ENCODE data around the gene RTN4R.
A peak's percentile ranks its signal among the peaks of the same experiment; 100 is the strongest.

Gene RTN4R

DNA sequence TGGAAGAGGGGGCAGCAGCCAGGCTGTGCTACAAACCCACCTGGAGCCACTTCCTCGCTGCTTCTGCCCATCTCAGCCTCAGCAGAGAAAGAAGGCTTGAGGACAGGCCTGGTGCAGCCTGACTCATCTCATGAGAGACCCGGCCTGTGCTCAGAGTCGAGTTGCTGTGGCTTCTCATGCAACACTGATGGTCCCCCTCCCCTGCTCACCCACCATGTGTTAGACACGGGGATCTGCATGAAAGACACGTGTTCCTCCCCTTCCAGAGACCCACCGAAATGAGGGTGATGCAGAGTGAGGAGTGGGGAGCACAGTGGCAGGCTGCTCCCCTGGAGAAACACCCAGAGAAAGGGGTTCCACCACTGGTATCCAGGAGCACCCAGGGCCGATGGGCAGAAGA, 15.0 kb downstream of the RTN4R start:
- no peak for DNase-seq (ENCODE audit: insufficient read length, low spot score)
- no peak for TF ChIP-seq PAX5 (IDR thresholded peaks at IDR 0.05; ENCODE audit: insufficient read depth, low read length, severe bottlenecking)
- no peak for TF ChIP-seq POLR2A (IDR thresholded peaks at IDR 0.05; ENCODE audit: low read depth, low read length)
- TF ChIP-seq TAF1 (IDR thresholded peaks at IDR 0.05; ENCODE audit: low read depth, low read length): no peak
- no peak for TF ChIP-seq SPI1 (IDR thresholded peaks at IDR 0.05; ENCODE audit: low read depth, low read length)
- FAIRE-seq: peak; percentile 35

DNA sequence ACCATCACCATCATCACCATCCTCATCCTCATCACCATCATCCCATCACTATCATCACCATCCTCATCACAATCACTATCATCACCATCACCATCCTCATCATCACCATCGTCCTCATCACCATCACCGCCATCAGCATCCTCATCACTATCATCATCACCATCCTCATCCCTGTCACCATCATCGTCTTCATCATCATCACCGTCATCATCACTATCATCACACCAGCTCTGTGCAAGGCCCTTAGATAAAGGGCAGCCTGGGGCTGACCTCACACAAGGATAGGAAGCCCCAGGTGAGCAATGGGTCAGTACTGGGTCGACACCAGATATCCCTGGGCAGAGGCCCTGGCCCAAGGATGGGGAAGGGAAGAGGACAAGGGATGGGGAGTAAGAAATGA, 16.1 kb downstream of the RTN4R start:
- DNase-seq (ENCODE audit: insufficient read length, low spot score): no peak
- TF ChIP-seq SPI1 (IDR thresholded peaks at IDR 0.05; ENCODE audit: low read depth, low read length) (no peak), POLR2AphosphoS5 (IDR thresholded peaks at IDR 0.05; ENCODE audit: low read depth, low read length) (no peak), PAX5 (IDR thresholded peaks at IDR 0.05; ENCODE audit: insufficient read depth, low read length, severe bottlenecking) (no peak), POLR2A (IDR thresholded peaks at IDR 0.05; ENCODE audit: low read depth, low read length) (no peak), POU2F2 (IDR thresholded peaks at IDR 0.05; ENCODE audit: low read depth, low read length) (no peak), TAF1 (IDR thresholded peaks at IDR 0.05; ENCODE audit: low read depth, low read length) (no peak)
- peak; percentile 54 for FAIRE-seq

DNA sequence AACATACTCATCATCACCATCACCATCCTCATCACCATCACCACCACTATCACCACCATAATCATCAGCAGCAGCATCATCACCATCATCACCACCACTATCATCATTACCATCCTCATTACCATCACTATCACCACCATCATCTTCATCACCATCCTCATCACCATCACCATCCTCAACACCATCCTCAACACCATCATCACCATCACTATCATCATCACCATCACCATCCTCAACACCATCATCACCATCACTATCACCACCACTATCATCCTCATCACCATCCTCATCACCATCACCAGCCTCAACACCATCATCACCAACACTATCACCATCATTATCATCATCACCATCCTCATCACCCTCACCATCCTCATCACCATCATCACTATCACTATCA, 16.6 kb downstream of the RTN4R start:
- TF ChIP-seq POU2F2 (IDR thresholded peaks at IDR 0.05; ENCODE audit: low read depth, low read length) (no peak), POLR2A (IDR thresholded peaks at IDR 0.05; ENCODE audit: low read depth, low read length) (no peak), POLR2AphosphoS5 (IDR thresholded peaks at IDR 0.05; ENCODE audit: low read depth, low read length) (no peak), TAF1 (IDR thresholded peaks at IDR 0.05; ENCODE audit: low read depth, low read length) (no peak), SPI1 (IDR thresholded peaks at IDR 0.05; ENCODE audit: low read depth, low read length) (no peak), PAX5 (IDR thresholded peaks at IDR 0.05; ENCODE audit: insufficient read depth, low read length, severe bottlenecking) (no peak)
- FAIRE-seq (peak; percentile 20), DNase-seq (ENCODE audit: insufficient read length, low spot score) (no peak)

DNA sequence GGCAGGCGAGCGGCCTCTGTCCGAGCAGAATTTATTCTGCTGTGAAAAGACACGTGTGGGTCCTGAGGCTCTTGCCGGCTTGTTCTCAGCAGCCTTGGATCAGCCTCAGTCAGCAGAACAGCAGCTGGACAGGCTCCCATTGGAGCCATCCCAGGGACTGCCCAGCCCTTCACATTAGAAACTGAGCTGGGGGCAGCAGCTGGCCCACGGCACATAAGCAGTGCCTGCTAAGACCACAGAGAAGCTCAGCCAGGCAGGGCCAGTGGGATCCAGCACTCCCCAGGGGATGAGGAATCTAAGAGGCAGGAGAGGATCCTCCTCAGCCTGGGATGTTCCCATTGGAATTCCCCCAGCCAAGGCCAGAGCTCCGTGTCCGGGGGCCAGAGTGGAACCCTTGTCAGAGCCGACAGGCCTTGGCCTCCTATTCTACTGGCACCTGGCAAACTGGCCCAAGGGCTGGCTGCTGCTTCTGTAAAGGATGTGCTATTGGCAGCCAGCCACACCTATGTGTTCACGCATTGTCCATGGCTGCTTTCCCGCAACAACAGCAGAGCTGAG, 18.2 kb downstream of the RTN4R start:
- TF ChIP-seq PAX5 (IDR thresholded peaks at IDR 0.05; ENCODE audit: insufficient read depth, low read length, severe bottlenecking) (no peak), SPI1 (IDR thresholded peaks at IDR 0.05; ENCODE audit: low read depth, low read length) (no peak), POU2F2 (IDR thresholded peaks at IDR 0.05; ENCODE audit: low read depth, low read length) (no peak), TAF1 (IDR thresholded peaks at IDR 0.05; ENCODE audit: low read depth, low read length) (no peak), POLR2AphosphoS5 (IDR thresholded peaks at IDR 0.05; ENCODE audit: low read depth, low read length) (no peak), POLR2A (IDR thresholded peaks at IDR 0.05; ENCODE audit: low read depth, low read length) (no peak)
- DNase-seq (ENCODE audit: insufficient read length, low spot score): no peak
- FAIRE-seq: no peak

DNA sequence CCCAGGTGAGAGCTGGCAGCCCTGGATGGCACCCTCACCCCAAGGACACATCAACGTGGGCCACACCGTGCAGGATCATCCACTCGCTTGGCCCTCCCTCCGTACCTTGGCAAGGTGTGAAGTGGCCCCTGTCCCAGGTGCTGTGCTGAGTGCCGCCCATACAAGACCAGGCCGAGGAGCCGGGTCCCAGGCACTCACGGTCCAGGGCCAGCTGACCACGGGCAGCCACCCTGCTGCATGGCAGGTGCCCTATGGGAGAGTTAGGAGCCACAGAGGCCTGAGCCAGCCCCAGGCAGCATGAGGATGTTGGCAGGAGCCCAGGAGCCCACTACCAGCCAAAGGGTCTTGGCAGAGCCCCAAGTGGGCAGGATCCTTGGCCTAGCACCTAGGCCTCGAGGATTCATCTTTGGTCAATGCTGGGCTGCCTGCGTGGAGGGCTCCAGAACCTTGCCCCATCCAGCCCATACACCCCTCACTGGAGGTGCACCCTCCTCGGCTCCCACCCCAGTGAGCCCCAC, 19.6 kb downstream of the RTN4R start:
- DNase-seq (ENCODE audit: insufficient read length, low spot score): no peak
- TF ChIP-seq PAX5 (IDR thresholded peaks at IDR 0.05; ENCODE audit: insufficient read depth, low read length, severe bottlenecking) (no peak), POU2F2 (IDR thresholded peaks at IDR 0.05; ENCODE audit: low read depth, low read length) (no peak), SPI1 (IDR thresholded peaks at IDR 0.05; ENCODE audit: low read depth, low read length) (no peak), POLR2A (IDR thresholded peaks at IDR 0.05; ENCODE audit: low read depth, low read length) (no peak)
- FAIRE-seq: no peak

DNA sequence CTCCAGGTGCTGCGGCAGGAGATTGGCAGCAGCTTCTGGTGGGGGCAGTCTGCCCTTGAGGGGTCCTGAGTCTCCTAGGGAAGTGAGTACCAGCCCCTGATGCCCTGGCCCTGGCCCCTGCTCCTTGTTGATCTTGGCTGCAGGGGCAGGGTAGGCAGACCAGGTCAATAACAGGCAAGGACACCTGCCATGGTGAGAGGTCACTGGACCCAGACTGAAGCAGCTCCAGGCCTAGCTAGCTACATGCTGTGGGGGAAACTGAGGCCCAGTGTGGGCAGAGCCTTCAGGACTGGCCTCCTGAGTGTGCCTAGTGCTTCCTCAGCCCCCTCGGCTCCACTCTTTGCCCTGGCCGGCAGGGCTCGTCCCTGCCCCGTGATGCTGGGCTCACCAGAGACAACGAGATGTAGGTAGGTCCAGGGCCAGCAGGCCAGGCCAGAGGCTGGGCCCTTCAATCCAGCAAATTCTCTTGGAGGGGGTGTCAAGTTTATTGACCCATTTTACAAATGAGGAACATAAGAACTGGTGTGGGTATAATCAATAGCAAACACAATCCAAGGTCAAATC, 20.4 kb downstream of the RTN4R start:
- no peak for FAIRE-seq

DNA sequence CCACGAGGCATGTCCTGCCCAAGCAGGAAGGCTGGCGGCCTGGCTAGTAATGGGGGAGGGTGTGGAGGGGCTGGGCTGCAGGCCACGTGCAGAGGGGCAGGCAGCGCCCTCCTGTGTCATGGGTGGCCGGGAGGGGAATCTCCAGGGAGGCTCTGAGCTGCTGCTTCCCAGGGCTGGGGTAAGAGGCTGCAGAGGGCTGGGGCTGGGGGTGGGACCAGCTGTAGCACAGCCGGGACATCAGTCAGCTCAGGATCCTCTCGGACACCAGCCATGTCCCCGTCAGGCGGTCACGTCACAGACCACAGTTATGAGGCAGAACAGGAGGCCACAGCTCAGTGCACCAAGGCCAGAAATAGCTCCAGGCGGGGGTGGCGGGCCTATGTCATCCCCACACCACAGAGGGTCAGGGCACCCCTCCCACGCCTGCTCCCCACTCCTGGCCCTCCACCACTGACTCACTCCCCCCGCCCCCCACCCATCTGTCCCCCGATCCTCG, 21.1 kb downstream of the RTN4R start:
- TF ChIP-seq PAX5 (IDR thresholded peaks at IDR 0.05; ENCODE audit: insufficient read depth, low read length, severe bottlenecking) (peak; percentile 68), POU2F2 (IDR thresholded peaks at IDR 0.05; ENCODE audit: low read depth, low read length) (no peak)
- FAIRE-seq (peak; percentile 96), DNase-seq (ENCODE audit: insufficient read length, low spot score) (peak; percentile 76)

More for the DNA sequence above, 20.4 kb downstream of the RTN4R start:
- TF ChIP-seq POLR2AphosphoS5 (IDR thresholded peaks at IDR 0.05; ENCODE audit: low read depth, low read length) (no peak), POLR2A (IDR thresholded peaks at IDR 0.05; ENCODE audit: low read depth, low read length) (no peak), POU2F2 (IDR thresholded peaks at IDR 0.05; ENCODE audit: low read depth, low read length) (no peak), PAX5 (IDR thresholded peaks at IDR 0.05; ENCODE audit: insufficient read depth, low read length, severe bottlenecking) (no peak), TAF1 (IDR thresholded peaks at IDR 0.05; ENCODE audit: low read depth, low read length) (no peak), SPI1 (IDR thresholded peaks at IDR 0.05; ENCODE audit: low read depth, low read length) (no peak)
- no peak for DNase-seq (ENCODE audit: insufficient read length, low spot score)

DNA sequence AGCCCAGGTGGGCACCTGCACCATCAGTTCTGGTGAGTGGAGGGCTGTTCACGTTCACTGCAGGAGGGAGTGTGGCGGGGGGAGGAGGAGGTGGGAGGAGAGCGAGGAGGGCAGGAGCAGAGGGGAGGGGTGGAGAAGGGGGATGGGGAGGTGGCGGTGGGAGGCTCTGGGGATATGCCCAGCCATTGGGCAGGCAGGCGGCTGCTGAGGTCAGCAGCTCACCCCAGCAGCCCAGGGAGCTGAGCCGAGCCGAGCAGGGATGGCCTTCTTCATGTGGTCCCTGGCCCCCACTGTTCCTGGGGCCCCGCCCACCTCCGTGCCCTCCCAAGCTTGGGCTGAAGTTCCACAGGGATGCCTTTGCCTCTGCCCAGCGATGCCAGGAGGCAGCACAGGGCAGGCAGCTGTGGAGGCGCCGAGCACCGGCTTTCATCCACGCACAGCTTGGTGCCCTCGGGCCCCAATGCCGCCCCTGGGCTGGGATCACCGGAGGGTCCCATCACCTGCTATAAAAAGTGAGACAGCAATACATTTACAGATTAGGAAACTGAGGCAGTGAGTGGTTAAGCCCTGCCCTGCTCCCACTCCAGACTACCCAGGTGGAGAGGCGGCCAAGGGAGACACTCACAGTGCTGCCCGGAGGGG, 21.6 kb downstream of the RTN4R start:
- no peak for TF ChIP-seq SPI1 (IDR thresholded peaks at IDR 0.05; ENCODE audit: low read depth, low read length)
- no peak for TF ChIP-seq TAF1 (IDR thresholded peaks at IDR 0.05; ENCODE audit: low read depth, low read length)
- TF ChIP-seq POLR2A (IDR thresholded peaks at IDR 0.05; ENCODE audit: low read depth, low read length): no peak
- no peak for TF ChIP-seq PAX5 (IDR thresholded peaks at IDR 0.05; ENCODE audit: insufficient read depth, low read length, severe bottlenecking)
- TF ChIP-seq POU2F2 (IDR thresholded peaks at IDR 0.05; ENCODE audit: low read depth, low read length): no peak
- no peak for TF ChIP-seq POLR2AphosphoS5 (IDR thresholded peaks at IDR 0.05; ENCODE audit: low read depth, low read length)
- peak; percentile 9 for FAIRE-seq
- no peak for DNase-seq (ENCODE audit: insufficient read length, low spot score)

DNA sequence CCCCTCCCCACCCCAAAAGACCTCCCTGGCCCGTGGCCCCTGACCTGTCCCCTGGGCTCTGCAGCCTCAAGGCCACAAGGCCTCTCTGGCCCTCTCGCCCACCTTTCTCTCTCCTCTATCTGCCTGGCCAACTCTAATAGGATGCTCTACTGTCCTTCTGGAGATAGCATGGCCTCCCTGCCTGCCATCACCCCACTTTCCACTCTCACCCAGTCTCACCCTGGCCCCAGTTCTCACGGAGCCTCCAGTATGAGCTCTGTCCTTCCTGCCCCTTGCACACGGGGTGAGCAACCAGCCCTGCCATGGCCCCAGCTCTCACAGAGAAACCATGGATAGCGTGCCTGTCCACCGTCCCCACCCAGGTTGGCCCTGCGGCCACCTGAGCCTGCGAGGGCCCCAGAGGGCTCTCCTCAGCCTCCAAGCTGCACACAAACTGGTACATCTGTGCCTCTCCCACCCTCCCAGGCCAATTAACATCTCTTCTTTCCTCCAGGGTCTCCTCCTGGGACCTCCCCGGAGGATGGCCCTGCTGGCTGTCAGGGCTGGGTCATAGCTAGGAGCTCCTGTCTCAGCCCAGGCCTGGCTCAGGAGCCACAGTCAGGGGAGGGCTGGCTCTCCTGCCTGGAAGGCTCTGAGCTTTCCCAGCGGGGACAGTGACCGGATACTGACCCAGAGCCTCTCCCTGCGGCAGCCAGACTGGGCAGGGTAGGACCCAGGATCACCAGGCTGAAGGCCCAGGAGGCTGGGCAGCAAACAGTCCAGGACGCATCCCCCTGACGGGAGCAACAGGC, 22.3 kb downstream of the RTN4R start:
- FAIRE-seq (peak; percentile 50), DNase-seq (ENCODE audit: insufficient read length, low spot score) (no peak)
- TF ChIP-seq SPI1 (IDR thresholded peaks at IDR 0.05; ENCODE audit: low read depth, low read length) (no peak), POLR2A (IDR thresholded peaks at IDR 0.05; ENCODE audit: low read depth, low read length) (no peak), POLR2AphosphoS5 (IDR thresholded peaks at IDR 0.05; ENCODE audit: low read depth, low read length) (no peak), TAF1 (IDR thresholded peaks at IDR 0.05; ENCODE audit: low read depth, low read length) (no peak), POU2F2 (IDR thresholded peaks at IDR 0.05; ENCODE audit: low read depth, low read length) (no peak), PAX5 (IDR thresholded peaks at IDR 0.05; ENCODE audit: insufficient read depth, low read length, severe bottlenecking) (no peak)
